Raji (cell line): Measurements from ENCODE around the gene TSPAN7.

ENCODE experiments used
- POLR2A ChIP-seq: IDR thresholded peaks from 2 replicates; pipeline ENCODE4 v1.6.1; 2011; ENCODE audit warnings: low read depth, low read length, control low read depth; ENCODE audit not compliant: insufficient read depth

The TSPAN7 gene

GRCh38 chrX:38651625-38652601, 90.6 kb downstream of the TSPAN7 start:
- TF ChIP-seq POLR2A = no peak

GRCh38 chrX:38652934-38653442, 91.6 kb downstream of the TSPAN7 start:
- no peak for TF ChIP-seq POLR2A

- TF ChIP-seq POLR2A = no peak
Observed at GRCh38 chrX:38654302-38654701, 93.0 kb downstream of the TSPAN7 start.

- no peak for TF ChIP-seq POLR2A
Observed at GRCh38 chrX:38656350-38656915, 95.1 kb downstream of the TSPAN7 start.

- no peak for TF ChIP-seq POLR2A
Observed at GRCh38 chrX:38657562-38657961, 96.2 kb downstream of the TSPAN7 start.

- no peak for TF ChIP-seq POLR2A
Observed at GRCh38 chrX:38660395-38661102, 99.2 kb downstream of the TSPAN7 start.

GRCh38 chrX:38661103-38661441, 99.7 kb downstream of the TSPAN7 start:
- no peak for TF ChIP-seq POLR2A

- no peak for TF ChIP-seq POLR2A
Observed at GRCh38 chrX:38661561-38661960, 100.2 kb downstream of the TSPAN7 start.

GRCh38 chrX:38662640-38663039, 101.3 kb downstream of the TSPAN7 start:
- no peak for TF ChIP-seq POLR2A

- no peak for TF ChIP-seq POLR2A
Observed at GRCh38 chrX:38664285-38664684, 102.9 kb downstream of the TSPAN7 start.

GRCh38 chrX:38666909-38667308, 105.6 kb downstream of the TSPAN7 start:
- TF ChIP-seq POLR2A = no peak

- no peak for TF ChIP-seq POLR2A
Observed at GRCh38 chrX:38668771-38669170, 107.4 kb downstream of the TSPAN7 start.

- TF ChIP-seq POLR2A = no peak
Observed at GRCh38 chrX:38669428-38669827, 108.1 kb downstream of the TSPAN7 start.

GRCh38 chrX:38672646-38673045, 111.3 kb downstream of the TSPAN7 start:
- no peak for TF ChIP-seq POLR2A

- no peak for TF ChIP-seq POLR2A
Observed at GRCh38 chrX:38675856-38676255, 114.5 kb downstream of the TSPAN7 start.

- no peak for TF ChIP-seq POLR2A
Observed at GRCh38 chrX:38678183-38678582, 116.8 kb downstream of the TSPAN7 start.
